HEK293 (cell line): ENCODE measurements around the gene PNPLA2.

Source experiments
- CTCF ChIA-PET: fragments of 350-600 bp; formaldehyde crosslinking; extraction: SDS; loops from one replicate; lab custom pipeline; 2021; ENCODE audit warnings: antibody characterized with exemption; lab: Yijun Ruan, JAX
- POLR2A ChIA-PET: fragments of 300-600 bp; formaldehyde crosslinking; extraction: SDS; loops from one replicate; lab custom pipeline; 2020; ENCODE audit warnings: antibody characterized with exemption, inconsistent platforms; lab: Yijun Ruan, JAX
- H3K27ac ChIP-seq: fragments of 200-500 bp; sonication (Bioruptor generic); 2 replicates; pipeline ENCODE4 v1.5.1; 2014; ENCODE audit warnings: low read depth, low read length, control low read depth, inconsistent platforms; ENCODE audit errors: extremely low read depth
- H3K36me3 ChIP-seq, 2 experiments: fragments of 200-500 bp in 1 of 2; sonication (Bioruptor generic) in 1 of 2; 1 replicate in 1 of 2; 2 replicates in 1 of 2; pipeline ENCODE4 v1.5.1; 2014 to 2017; ENCODE audit warnings: inconsistent platforms in 2 of 2, low read length in 2 of 2; ENCODE audit not compliant: control insufficient read depth in 2 of 2, insufficient read depth in 1 of 2
- H3K4me1 ChIP-seq: fragments of 200-500 bp; sonication (Bioruptor generic); 2 replicates; pipeline ENCODE4 v1.5.1; 2014; ENCODE audit warnings: mild to moderate bottlenecking, low read length, inconsistent platforms; ENCODE audit not compliant: control insufficient read depth, insufficient read depth
- H3K4me3 ChIP-seq: 2 replicates; pipeline ENCODE4 v1.5.1; 2011; ENCODE audit warnings: low read depth, mild to moderate bottlenecking, control low read depth, low read length, moderate library complexity
- H3K9me3 ChIP-seq: fragments of 200-500 bp; sonication (Bioruptor generic); 2 replicates; pipeline ENCODE4 v1.5.1; 2014; ENCODE audit warnings: low read depth, low read length, inconsistent platforms; ENCODE audit not compliant: control insufficient read depth, insufficient read depth
- ATF2 ChIP-seq: fragments of 450-650 bp; formaldehyde crosslinking; IDR thresholded peaks from 2 replicates; pipeline ENCODE4 v1.5.1; 2016; ENCODE audit warnings: missing biosample characterization, missing genetic modification characterization, low read depth
- ELK4 ChIP-seq: IDR thresholded peaks from 2 replicates; pipeline ENCODE4 v1.6.1; 2011; ENCODE audit warnings: mild to moderate bottlenecking, low read depth, low read length, borderline replicate concordance
- GFI1B ChIP-seq: fragments of 450-650 bp; formaldehyde crosslinking; IDR thresholded peaks from 2 replicates; pipeline ENCODE4 v1.5.1; 2016; ENCODE audit warnings: missing biosample characterization, missing genetic modification characterization
- GLI2 ChIP-seq: fragments of 450-650 bp; formaldehyde crosslinking; IDR thresholded peaks from 2 replicates; pipeline ENCODE4; 2017; ENCODE audit warnings: missing biosample characterization, missing genetic modification characterization, low read depth, borderline replicate concordance
- HOXA7 ChIP-seq: sonication (generic); formaldehyde crosslinking; IDR thresholded peaks from 2 replicates; pipeline ENCODE4 v1.8.1; 2022; ENCODE audit warnings: missing genetic modification reagents, borderline replicate concordance
- PATZ1 ChIP-seq: fragments of 450-650 bp; formaldehyde crosslinking; IDR thresholded peaks from 2 replicates; pipeline ENCODE4 v1.5.1; 2016; ENCODE audit warnings: missing biosample characterization, missing genetic modification characterization
- PRDM1 ChIP-seq: fragments of 450-650 bp; formaldehyde crosslinking; IDR thresholded peaks from 2 replicates; pipeline ENCODE4; 2016; ENCODE audit warnings: missing biosample characterization, missing genetic modification characterization
- RBAK ChIP-seq: fragments of 450-650 bp; formaldehyde crosslinking; IDR thresholded peaks from 2 replicates; pipeline ENCODE4 v1.5.1; 2016; ENCODE audit warnings: missing biosample characterization, missing genetic modification characterization
- YY1 ChIP-seq: fragments of 450-650 bp; formaldehyde crosslinking; IDR thresholded peaks from 2 replicates; pipeline ENCODE4 v1.5.1; 2018; ENCODE audit warnings: missing biosample characterization, missing genetic modification characterization
- ZFP37 ChIP-seq: fragments of 450-650 bp; formaldehyde crosslinking; IDR thresholded peaks from 2 replicates; pipeline ENCODE4 v1.5.1; 2016; ENCODE audit warnings: missing biosample characterization, missing genetic modification characterization
- ZNF121 ChIP-seq: fragments of 450-650 bp; formaldehyde crosslinking; IDR thresholded peaks from 2 replicates; pipeline ENCODE4 v1.5.1; 2016; ENCODE audit warnings: missing biosample characterization, missing genetic modification characterization
- ZNF155 ChIP-seq: fragments of 450-650 bp; formaldehyde crosslinking; IDR thresholded peaks from 2 replicates; pipeline ENCODE4 v1.5.1; 2016; ENCODE audit warnings: missing biosample characterization, missing genetic modification characterization
- ZNF214 ChIP-seq: fragments of 450-650 bp; formaldehyde crosslinking; IDR thresholded peaks from 2 replicates; pipeline ENCODE4 v1.5.1; 2017; ENCODE audit warnings: missing biosample characterization, mild to moderate bottlenecking, missing genetic modification characterization, borderline replicate concordance
- ZNF292 ChIP-seq: fragments of 450-650 bp; formaldehyde crosslinking; IDR thresholded peaks from 2 replicates; pipeline ENCODE4 v1.5.1; 2016; ENCODE audit warnings: low read depth, missing biosample characterization, missing genetic modification characterization, borderline replicate concordance
- ZNF398 ChIP-seq: fragments of 450-650 bp; formaldehyde crosslinking; IDR thresholded peaks from 2 replicates; pipeline ENCODE4 v1.5.1; 2017; ENCODE audit warnings: missing biosample characterization, missing genetic modification characterization
- ZNF416 ChIP-seq: fragments of 450-650 bp; formaldehyde crosslinking; IDR thresholded peaks from 2 replicates; pipeline ENCODE4 v1.5.1; 2016; ENCODE audit warnings: missing biosample characterization, missing genetic modification characterization
- ZNF501 ChIP-seq: fragments of 450-650 bp; formaldehyde crosslinking; IDR thresholded peaks from 2 replicates; pipeline ENCODE4 v1.5.1; 2016; ENCODE audit warnings: missing biosample characterization, missing genetic modification characterization
- ZNF548 ChIP-seq: fragments of 450-650 bp; formaldehyde crosslinking; IDR thresholded peaks from 2 replicates; pipeline ENCODE4 v1.5.1; 2016; ENCODE audit warnings: missing biosample characterization, missing genetic modification characterization
- ZNF560 ChIP-seq: fragments of 450-650 bp; formaldehyde crosslinking; IDR thresholded peaks from 2 replicates; pipeline ENCODE4 v1.5.1; 2017; ENCODE audit warnings: missing biosample characterization, missing genetic modification characterization, borderline replicate concordance
- ZNF600 ChIP-seq: fragments of 450-650 bp; formaldehyde crosslinking; IDR thresholded peaks from 2 replicates; pipeline ENCODE4 v1.5.1; 2016; ENCODE audit warnings: missing biosample characterization, missing genetic modification characterization
- ZNF677 ChIP-seq: fragments of 450-650 bp; IDR thresholded peaks from 2 replicates; pipeline ENCODE4 v1.5.0; 2018; ENCODE audit warnings: missing biosample characterization, mild to moderate bottlenecking, missing genetic modification characterization, moderate library complexity
- ZNF76 ChIP-seq: fragments of 450-650 bp; formaldehyde crosslinking; IDR thresholded peaks from 2 replicates; pipeline ENCODE4; 2016; ENCODE audit warnings: low read depth, missing biosample characterization, missing genetic modification characterization, borderline replicate concordance
- ZNF837 ChIP-seq: fragments of 450-650 bp; formaldehyde crosslinking; IDR thresholded peaks from 2 replicates; pipeline ENCODE4 v1.5.1; 2016; ENCODE audit warnings: missing biosample characterization, missing genetic modification characterization
- ZSCAN23 ChIP-seq: fragments of 450-650 bp; formaldehyde crosslinking; IDR thresholded peaks from 2 replicates; pipeline ENCODE4 v1.5.1; 2016; ENCODE audit warnings: missing biosample characterization, missing genetic modification characterization

Gene PNPLA2

GRCh38 chr11:818396-819128, at the start of gene PNPLA2:
Gene PNPLA2 (plus strand): TSS chr11:818914. CDS start chr11:819719, 805 bp downstream.
- peak within 1 kb of the TSS; percentile 81 for H3K27ac ChIP-seq
- POLR2A ChIA-PET: interaction anchor here (0.7 to 11.4 kb wide), 18 partner anchors 8 to 411 kb away, joined by 3 to 202 read pairs (median 6); partner anchors contain the start of genes CD151, CEND1, CRACR2B and GATD1
- CTCF ChIA-PET: interaction anchor here (1.0 kb wide), 1 partner anchor 9 kb away, joined by 4 read pairs; the partner anchor contains the start of gene CRACR2B
- peaks cover 4 to 36% of the 10 kb centered on the region in 2 experiments; a peak in 2 of 3 replicates for H3K36me3 ChIP-seq
- no peaks in the 10 kb centered on the region for H3K9me3 ChIP-seq
- H3K4me3 ChIP-seq: peak within 1 kb of the TSS; percentile 94
- peak; percentile 38; the same call in 1 of the 2 replicates for TF ChIP-seq PRDM1 (tag by site-specific recombination)
- peak; percentile 74; the same call in 1 of the 2 replicates for TF ChIP-seq ZNF600
- no peak for TF ChIP-seq ZFP37 (tag by site-specific recombination)
- TF ChIP-seq ZNF560 (tag by site-specific recombination): no peak
- TF ChIP-seq ELK4: no peak
- no peak for TF ChIP-seq ZNF501 (tag by site-specific recombination)
- no peak for TF ChIP-seq GFI1B (tag by site-specific recombination)
- peak; percentile 53 for TF ChIP-seq ZNF398 (tag by site-specific recombination)
- no peak for TF ChIP-seq ZNF155 (tag by site-specific recombination)
- no peak for TF ChIP-seq ZNF548
- TF ChIP-seq RBAK (tag by site-specific recombination): no peak
- TF ChIP-seq ZNF416 (tag by site-specific recombination): no peak
- peak; percentile 9; the same call in 1 of the 2 replicates for TF ChIP-seq PATZ1 (tag by site-specific recombination)
- TF ChIP-seq ZNF677: no peak
- TF ChIP-seq ATF2 (tag by site-specific recombination): no peak
- no peak for TF ChIP-seq ZNF214
- H3K4me1 ChIP-seq: 0 out of 2 replicates have a peak, but pooled peaks cover 3% of the 10 kb centered on the region

- H3K36me3 ChIP-seq: peaks cover 0 to 78% of the 10 kb centered on the region in 2 experiments; a peak in 2 of 3 replicates
- no peaks in the 10 kb centered on the region for H3K9me3 ChIP-seq
- H3K4me1 ChIP-seq: no peaks in the 10 kb centered on the region
- H3K27ac ChIP-seq: no peak overlapping the region
- ChIA-PET CTCF (no interaction called here), POLR2A (interaction anchor here (0.9 kb wide), 1 partner anchor 20 kb away, joined by 3 read pairs; the partner anchor contains the start of gene CEND1)
- H3K4me3 ChIP-seq: no peak overlapping the region
- TF ChIP-seq ZNF837 (no peak), GLI2 (tag by site-specific recombination) (no peak), ZNF76 (no peak), YY1 (tag by site-specific recombination) (no peak), HOXA7 (CRISPR knock-in tag) (no peak), ZSCAN23 (no peak), ZNF292 (tag by site-specific recombination) (no peak), ZNF121 (tag by site-specific recombination) (no peak)
Observed at GRCh38 chr11:769887-770641, 48.6 kb upstream of the PNPLA2 start.
